B cell (primary cell): ENCODE results near the gene VANGL1. TPM values are rescaled to one million over a fixed set of nuclear protein-coding genes. Genes with fewer than 3 reads are reported as not detected.

Experiments used
- ATAC-seq: fragments of 200-7000 bp; cut with Tn5 transposase; one replicate; pipeline ENCODE4 v1.10.0; 2021; ENCODE audit warnings: low read depth, mild to moderate bottlenecking, moderate number of reproducible peaks, moderate library complexity
- CTCF ChIA-PET: fragments of 350-600 bp; sonication (Branson Sonifier 250); formaldehyde crosslinking; loops from one replicate; lab custom pipeline; 2021; ENCODE audit warnings: antibody characterized with exemption, inconsistent platforms; lab: Charles Lee
- POLR2A ChIA-PET: fragments of 350-600 bp; sonication (Branson Sonifier 250); formaldehyde crosslinking; loops from one replicate; lab custom pipeline; 2021; ENCODE audit warnings: antibody characterized with exemption; lab: Charles Lee
- DNase-seq: peaks from one replicate; pipeline ENCODE4 v3.0.0; 2013
- H2AFZ ChIP-seq: 2 replicates; pipeline ENCODE4 v1.6.1; 2012; ENCODE audit warnings: mild to moderate bottlenecking, low read depth, low read length; ENCODE audit not compliant: insufficient read depth, poor library complexity, severe bottlenecking
- H3K27ac ChIP-seq, 2 donors: 1 replicate in 1 of 2; 2 replicates in 1 of 2; pipeline ENCODE4 v1.5.1; 2012 to 2013; ENCODE audit warnings: low read length in 2 of 2, mild to moderate bottlenecking in 2 of 2, moderate library complexity in 1 of 2
- H3K27me3 ChIP-seq, 4 experiments: fragments of 200-600 bp in 1 of 4; sonication (generic) in 1 of 4; replicated peaks in 1 of 4; 1 replicate in 2 of 4; 2 replicates in 2 of 4; pipeline versions ENCODE4 v1.6.1 to v1.7.0; 2013 to 2016; ENCODE audit warnings: low read length in 3 of 4, mild to moderate bottlenecking in 2 of 4, mixed read lengths in 1 of 4, moderate library complexity in 1 of 4; ENCODE audit not compliant: insufficient read depth in 4 of 4, control insufficient read depth in 3 of 4; ENCODE audit errors: control extremely low read depth in 1 of 4
- H3K36me3 ChIP-seq, 2 experiments: replicated peaks in 1 of 2; 1 replicate in 1 of 2; 2 replicates in 1 of 2; pipeline versions ENCODE4 v1.6.1 to v1.7.1; 2013; ENCODE audit warnings: low read length in 1 of 2; ENCODE audit not compliant: insufficient read depth in 2 of 2, control insufficient read depth in 1 of 2; ENCODE audit errors: control extremely low read depth in 1 of 2, extremely low read depth in 1 of 2
- H3K4me1 ChIP-seq, 2 donors: fragments of 200-600 bp in 1 of 2; sonication (generic) in 1 of 2; 1 replicate in 1 of 2; 2 replicates in 1 of 2; pipeline versions ENCODE4 v1.5.1 to v1.6.1; 2013 to 2017; ENCODE audit warnings: low read length in 2 of 2; ENCODE audit not compliant: control insufficient read depth in 2 of 2, insufficient read depth in 2 of 2
- H3K4me2 ChIP-seq: replicated peaks from 2 replicates; pipeline ENCODE3; 2012; ENCODE audit warnings: mild to moderate bottlenecking, low read depth, low read length; ENCODE audit not compliant: poor library complexity, severe bottlenecking
- H3K4me3 ChIP-seq, 5 experiments: fragments of 200-600 bp in 1 of 5; sonication (generic) in 1 of 5; 1 replicate in 3 of 5; 2 replicates in 2 of 5; pipeline versions ENCODE4 v1.5.1 to v1.7.0; 2011 to 2016; ENCODE audit warnings: low read length in 4 of 5, mild to moderate bottlenecking in 4 of 5, low read depth in 2 of 5, control low read depth in 1 of 5, moderate library complexity in 1 of 5; ENCODE audit not compliant: insufficient read depth in 1 of 5; ENCODE audit errors: control extremely low read depth in 1 of 5, extremely low read depth in 1 of 5
- H3K79me2 ChIP-seq: fragments of 200-600 bp; sonication (generic); one replicate; pipeline ENCODE4 v1.6.0; 2016; ENCODE audit warnings: low read length; ENCODE audit not compliant: control insufficient read depth, insufficient read depth
- H3K9ac ChIP-seq: fragments of 200-600 bp; sonication (generic); 2 replicates; pipeline ENCODE4 v1.6.1; 2017; ENCODE audit warnings: mild to moderate bottlenecking, low read length, moderate library complexity
- H3K9me3 ChIP-seq, 3 donors: one replicate each; pipeline versions ENCODE4 v1.6.1 to v1.7.1; 2013; ENCODE audit warnings: low read length in 2 of 3; ENCODE audit not compliant: control insufficient read depth in 2 of 3, insufficient read depth in 1 of 3; ENCODE audit errors: control extremely low read depth in 1 of 3
- H4K20me1 ChIP-seq: 2 replicates; pipeline ENCODE4 v1.6.0; 2012; ENCODE audit warnings: mild to moderate bottlenecking, low read length; ENCODE audit not compliant: insufficient read depth, control insufficient read depth, poor library complexity, severe bottlenecking
- H3K27ac Mint-ChIP-seq: one replicate; pipeline ENCODE4 v1.8.0; 2021; ENCODE audit warnings: mixed read lengths
- H3K27me3 Mint-ChIP-seq: one replicate; pipeline ENCODE4 v1.8.0; 2021; ENCODE audit warnings: mixed read lengths
- H3K4me1 Mint-ChIP-seq: one replicate; pipeline ENCODE4 v1.8.0; 2021; ENCODE audit warnings: mixed read lengths
- H3K4me3 Mint-ChIP-seq: one replicate; pipeline ENCODE4 v1.8.0; 2021; ENCODE audit warnings: mixed read lengths
- H3K9me3 Mint-ChIP-seq: one replicate; pipeline ENCODE4 v1.8.0; 2022; ENCODE audit warnings: mixed read lengths; ENCODE audit not compliant: insufficient read depth
- EZH2 ChIP-seq: IDR thresholded peaks from 2 replicates; pipeline ENCODE4 v1.6.1; 2012; ENCODE audit warnings: borderline replicate concordance, low read depth, mild to moderate bottlenecking, moderate library complexity, low read length; ENCODE audit not compliant: insufficient read depth, poor library complexity, severe bottlenecking
- WGBS: methylation state at CpG from one replicate; pipeline ENCODE4 v1.1.5; 2013; ENCODE audit warnings: missing lambda C conversion rate; ENCODE audit not compliant: insufficient coverage; 5-methylcytosine and 5-hydroxymethylcytosine counted together
- intact Hi-C: fragments of 100-400 bp; cut with micrococcal nuclease; formaldehyde crosslinking; loops from one replicate; pipeline ENCODE4 v1.10.0; 2022
- polyA plus RNA-seq: library from polyadenylated mRNA; depleted of rRNA; stranded (reverse); fragments of >200 nt; gene quantifications from 2 replicates; pipeline ENCODE4 v1.2.3, GENCODE V29; 2012
- total RNA-seq, 2 donors: library from RNA; stranded (reverse); fragments of 120-200 nt in 1 of 2; gene quantifications; 1 replicate in 1 of 2; 2 replicates in 1 of 2; pipeline versions ENCODE4 v1.2.3 to v1.2.4, GENCODE V29; 2013 to 2022
- TF ChIP-seq, protein P1 (sequence below): fragments of 200-600 bp; IDR thresholded peaks from one replicate; pipeline ENCODE4 v1.8.0; 2022; ENCODE audit warnings: antibody characterized with exemption, mild to moderate bottlenecking

Gene VANGL1
- total and polyA plus RNA-seq, 2 donors (not counting 1 experiment from before 2014, with no cell fraction given): 0.21 to 0.30 TPM

DNA sequence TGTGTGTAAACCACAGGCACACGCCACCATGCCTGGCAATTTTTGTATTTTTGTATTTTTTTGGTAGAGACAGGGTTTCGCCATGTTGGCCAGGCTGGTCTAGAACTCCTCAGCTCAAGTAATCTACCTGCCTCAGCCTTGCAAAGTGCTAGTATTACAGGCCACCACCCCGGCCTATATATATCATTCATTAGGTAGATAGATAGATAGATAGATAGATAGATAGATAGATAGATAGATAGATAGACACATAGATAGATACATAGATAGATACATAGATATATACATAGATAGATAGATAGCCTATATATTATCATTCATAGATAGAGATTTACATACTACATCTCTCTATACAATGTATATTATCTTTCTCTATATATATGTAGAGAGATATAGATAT lies 46.0 kb downstream of the VANGL1 start:
- Histone ChIP-seq H3K79me2 (no peaks in the 10 kb centered on the region), H3K27ac (no peak overlapping the region), H3K36me3 (no peaks in the 10 kb centered on the region), H3K9ac (no peak overlapping the region), H3K4me3 (no peak overlapping the region), H3K27me3 (no peaks in the 10 kb centered on the region), H4K20me1 (no peaks in the 10 kb centered on the region), H3K4me2 (no peak overlapping the region), H3K4me1 (no peaks in the 10 kb centered on the region), H3K9me3 (no peaks in the 10 kb centered on the region), H2AFZ (no peak overlapping the region)
- no peak for ATAC-seq
- WGBS: no CpG with 5 or more reads among the region's 3 CpGs
- POLR2A ChIA-PET: no interaction called here
- Mint-ChIP-seq H3K9me3 (no peaks in the 10 kb centered on the region), H3K4me3 (no peak overlapping the region), H3K27ac (no peak overlapping the region), H3K27me3 (no peaks in the 10 kb centered on the region), H3K4me1 (no peaks in the 10 kb centered on the region)
- intact Hi-C loops: no loop called here
- no peak for TF ChIP-seq EZH2
- TF ChIP-seq, protein P1, sequence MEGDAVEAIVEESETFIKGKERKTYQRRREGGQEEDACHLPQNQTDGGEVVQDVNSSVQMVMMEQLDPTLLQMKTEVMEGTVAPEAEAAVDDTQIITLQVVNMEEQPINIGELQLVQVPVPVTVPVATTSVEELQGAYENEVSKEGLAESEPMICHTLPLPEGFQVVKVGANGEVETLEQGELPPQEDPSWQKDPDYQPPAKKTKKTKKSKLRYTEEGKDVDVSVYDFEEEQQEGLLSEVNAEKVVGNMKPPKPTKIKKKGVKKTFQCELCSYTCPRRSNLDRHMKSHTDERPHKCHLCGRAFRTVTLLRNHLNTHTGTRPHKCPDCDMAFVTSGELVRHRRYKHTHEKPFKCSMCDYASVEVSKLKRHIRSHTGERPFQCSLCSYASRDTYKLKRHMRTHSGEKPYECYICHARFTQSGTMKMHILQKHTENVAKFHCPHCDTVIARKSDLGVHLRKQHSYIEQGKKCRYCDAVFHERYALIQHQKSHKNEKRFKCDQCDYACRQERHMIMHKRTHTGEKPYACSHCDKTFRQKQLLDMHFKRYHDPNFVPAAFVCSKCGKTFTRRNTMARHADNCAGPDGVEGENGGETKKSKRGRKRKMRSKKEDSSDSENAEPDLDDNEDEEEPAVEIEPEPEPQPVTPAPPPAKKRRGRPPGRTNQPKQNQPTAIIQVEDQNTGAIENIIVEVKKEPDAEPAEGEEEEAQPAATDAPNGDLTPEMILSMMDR: no peak
- CTCF ChIA-PET: no interaction called here
- DNase-seq: no peak

DNA sequence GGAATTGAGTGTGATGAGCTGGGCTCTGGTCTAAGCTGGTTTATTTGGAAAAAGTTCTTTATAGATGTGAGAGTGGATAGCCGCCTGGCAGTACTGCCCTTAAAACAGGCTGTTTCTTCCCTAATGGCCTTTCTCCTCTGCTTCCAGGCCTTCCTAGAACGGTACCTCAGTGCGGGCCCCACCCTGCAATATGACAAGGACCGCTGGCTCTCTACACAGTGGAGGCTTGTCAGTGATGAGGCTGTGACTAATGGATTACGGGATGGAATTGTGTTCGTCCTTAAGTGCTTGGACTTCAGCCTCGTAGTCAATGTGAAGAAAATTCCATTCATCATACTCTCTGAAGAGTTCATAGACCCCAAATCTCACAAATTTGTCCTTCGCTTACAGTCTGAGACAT lies 49.2 kb downstream of the VANGL1 start:
- Histone ChIP-seq H3K27ac (no peak overlapping the region), H3K4me2 (no peak overlapping the region), H3K79me2 (no peaks in the 10 kb centered on the region), H3K9me3 (no peaks in the 10 kb centered on the region), H3K4me3 (no peak overlapping the region), H3K27me3 (no peaks in the 10 kb centered on the region), H2AFZ (no peak overlapping the region), H3K4me1 (no peaks in the 10 kb centered on the region), H3K9ac (no peak overlapping the region), H3K36me3 (no peaks in the 10 kb centered on the region), H4K20me1 (no peaks in the 10 kb centered on the region)
- ATAC-seq: no peak
- Mint-ChIP-seq H3K27me3 (no peaks in the 10 kb centered on the region), H3K4me1 (no peaks in the 10 kb centered on the region), H3K27ac (no peak overlapping the region), H3K4me3 (no peak overlapping the region), H3K9me3 (no peaks in the 10 kb centered on the region)
- WGBS: no CpG with 5 or more reads among the region's 8 CpGs
- intact Hi-C loops: no loop called here
- DNase-seq: no peak
- TF ChIP-seq, protein P1: no peak
- no peak for TF ChIP-seq EZH2
- POLR2A ChIA-PET: no interaction called here
- CTCF ChIA-PET: no interaction called here
